DMS53 treated with DMSO at 0.1 percent for 48 hours (cell line): ENCODE measurements around the gene BTN2A1.

ENCODE experiments used
- DNase-seq: peaks from one replicate; lab custom pipeline; 2025; ENCODE audit not compliant: unreplicated experiment; lab: John Stamatoyannopoulos, UW

Gene BTN2A1

DNA sequence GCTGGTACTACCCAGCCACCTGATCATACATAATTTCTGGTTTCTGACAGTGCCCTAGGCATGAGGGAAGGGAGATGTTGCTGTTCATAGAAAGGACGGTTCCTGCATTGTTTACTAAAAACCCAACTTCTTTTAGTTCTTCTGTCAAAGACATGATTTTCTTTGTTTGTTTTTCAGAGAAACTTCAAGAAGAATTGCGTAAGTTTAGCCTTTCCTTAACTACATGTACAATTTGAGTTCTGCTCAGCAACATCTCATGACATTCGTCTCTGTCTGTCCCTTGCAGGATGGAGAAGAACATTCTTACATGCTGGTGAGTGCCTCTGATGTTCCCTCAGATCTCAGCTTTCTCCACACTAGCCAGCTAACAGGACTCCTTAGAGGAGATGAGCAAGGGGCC is 8.0 kb downstream of the BTN2A1 start:
- no peak for DNase-seq

- no peak for DNase-seq
These were observed 11.1 kb downstream of the BTN2A1 start for GRCh38 chr6:26468829-26469228.

DNA sequence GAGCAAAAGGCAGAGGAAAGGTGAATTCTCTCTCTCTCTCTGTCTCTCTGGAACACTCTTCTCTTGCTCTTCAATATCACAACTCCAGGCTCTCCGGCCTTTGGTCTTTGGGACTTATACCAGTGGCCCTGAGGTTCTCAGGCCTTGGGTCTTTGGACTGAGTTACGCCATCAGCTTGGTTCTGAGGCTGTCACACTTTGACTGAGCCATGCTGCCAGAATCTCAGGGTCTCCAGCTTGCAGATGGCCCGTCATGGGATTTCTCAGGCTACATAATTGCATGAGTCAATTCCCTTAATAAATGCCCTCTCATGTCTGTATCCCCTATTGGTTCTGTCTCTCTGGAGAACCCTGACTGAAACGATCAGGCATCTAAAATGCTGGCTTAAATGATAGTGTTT is 12.9 kb downstream of the BTN2A1 start:
- no peak for DNase-seq

- no peak for DNase-seq
These were observed 14.2 kb downstream of the BTN2A1 start for GRCh38 chr6:26471970-26472369.

GRCh38 chr6:26472549-26473290 is 15.0 kb downstream of the BTN2A1 start:
- DNase-seq: no peak

- no peak for DNase-seq
These were observed 15.6 kb downstream of the BTN2A1 start for GRCh38 chr6:26473429-26473757.

GRCh38 chr6:26473758-26474438 is 16.1 kb downstream of the BTN2A1 start:
- peak; percentile 96 for DNase-seq

DNA sequence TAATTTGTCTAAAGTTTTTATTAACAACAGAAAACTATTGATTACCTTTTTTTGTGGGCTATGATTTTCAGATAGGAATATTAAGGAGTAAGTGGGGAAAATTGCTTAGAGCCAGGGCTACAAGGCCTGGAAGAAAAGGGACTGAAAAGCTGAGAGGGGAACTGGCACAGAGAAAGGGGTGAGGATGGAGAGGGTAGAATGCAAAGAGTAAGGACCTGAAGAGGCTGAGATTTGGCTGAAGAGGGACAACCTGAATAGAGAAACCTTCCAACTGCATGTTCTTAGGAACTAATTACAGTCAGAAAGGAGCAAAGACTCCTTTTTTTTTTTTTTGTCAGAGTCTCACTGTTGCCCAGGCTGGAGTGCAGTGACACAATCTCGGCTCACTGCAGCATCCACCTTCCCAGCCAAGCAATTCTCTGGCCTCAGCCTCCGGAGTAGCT is 16.7 kb downstream of the BTN2A1 start:
- DNase-seq: no peak

DNA sequence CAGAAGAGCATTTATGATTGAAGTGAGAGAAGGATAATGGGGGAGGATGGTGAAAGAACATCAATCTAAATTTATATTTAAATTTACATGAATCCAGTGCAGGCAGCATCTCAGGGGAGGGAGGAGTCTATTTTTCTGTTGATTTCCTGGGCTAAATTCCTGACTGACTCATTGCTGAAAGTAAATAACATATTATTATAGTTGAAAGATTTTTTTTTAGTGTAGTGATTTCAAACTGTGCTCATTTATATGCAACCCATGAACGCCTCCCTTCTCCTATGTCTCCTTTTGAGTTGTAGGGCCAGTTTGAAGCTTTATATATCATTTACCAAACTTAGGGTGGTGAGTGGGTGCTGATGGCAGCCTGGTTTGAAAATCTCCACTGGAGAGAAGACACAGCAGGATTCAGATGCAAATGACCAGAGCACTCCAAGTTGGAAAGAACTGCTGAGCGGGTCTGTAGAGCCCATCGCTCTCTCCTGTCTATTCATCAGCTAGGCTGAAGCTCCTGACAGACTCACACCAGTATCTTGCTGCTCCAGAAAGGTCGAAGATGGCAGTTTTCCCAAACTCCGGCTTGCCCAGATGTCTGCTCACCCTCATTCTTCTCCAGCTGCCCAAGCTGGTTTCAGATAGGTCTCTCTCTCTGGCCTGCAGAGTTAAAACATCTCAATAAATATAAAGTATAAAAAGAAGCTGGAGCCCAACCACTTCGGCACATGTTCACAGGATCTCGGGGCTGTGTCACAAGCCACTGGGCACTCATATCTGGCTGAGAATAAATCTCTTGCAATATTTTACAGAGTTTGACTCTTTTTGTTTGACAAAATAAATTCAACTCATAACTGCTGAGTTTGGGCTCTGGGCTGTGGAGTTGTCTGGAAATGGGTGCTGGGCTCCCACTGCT is 18.3 kb downstream of the BTN2A1 start:
- peak; percentile 9 for DNase-seq

DNA sequence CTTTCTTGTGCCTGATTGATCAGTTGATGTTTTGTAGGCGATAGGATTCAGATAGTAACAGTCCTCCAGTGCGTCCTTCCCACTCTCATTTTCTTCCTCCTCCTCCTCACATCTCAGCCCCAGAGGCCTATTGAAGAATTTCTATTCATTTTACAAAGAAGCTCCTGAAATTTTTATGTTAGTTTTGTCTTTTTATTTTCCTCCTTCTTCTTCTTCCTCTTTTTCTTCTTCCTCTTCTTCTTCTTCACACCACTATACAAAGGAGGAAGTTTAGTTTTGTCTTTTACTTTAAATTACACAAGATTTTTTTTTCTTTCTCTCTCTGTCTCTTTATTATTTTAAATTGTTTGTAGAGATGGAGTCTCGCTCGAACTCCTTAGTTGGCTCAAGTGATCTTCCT is 19.1 kb downstream of the BTN2A1 start:
- no peak for DNase-seq

- DNase-seq: no peak
These were observed 19.7 kb downstream of the BTN2A1 start for GRCh38 chr6:26477426-26477825.

DNA sequence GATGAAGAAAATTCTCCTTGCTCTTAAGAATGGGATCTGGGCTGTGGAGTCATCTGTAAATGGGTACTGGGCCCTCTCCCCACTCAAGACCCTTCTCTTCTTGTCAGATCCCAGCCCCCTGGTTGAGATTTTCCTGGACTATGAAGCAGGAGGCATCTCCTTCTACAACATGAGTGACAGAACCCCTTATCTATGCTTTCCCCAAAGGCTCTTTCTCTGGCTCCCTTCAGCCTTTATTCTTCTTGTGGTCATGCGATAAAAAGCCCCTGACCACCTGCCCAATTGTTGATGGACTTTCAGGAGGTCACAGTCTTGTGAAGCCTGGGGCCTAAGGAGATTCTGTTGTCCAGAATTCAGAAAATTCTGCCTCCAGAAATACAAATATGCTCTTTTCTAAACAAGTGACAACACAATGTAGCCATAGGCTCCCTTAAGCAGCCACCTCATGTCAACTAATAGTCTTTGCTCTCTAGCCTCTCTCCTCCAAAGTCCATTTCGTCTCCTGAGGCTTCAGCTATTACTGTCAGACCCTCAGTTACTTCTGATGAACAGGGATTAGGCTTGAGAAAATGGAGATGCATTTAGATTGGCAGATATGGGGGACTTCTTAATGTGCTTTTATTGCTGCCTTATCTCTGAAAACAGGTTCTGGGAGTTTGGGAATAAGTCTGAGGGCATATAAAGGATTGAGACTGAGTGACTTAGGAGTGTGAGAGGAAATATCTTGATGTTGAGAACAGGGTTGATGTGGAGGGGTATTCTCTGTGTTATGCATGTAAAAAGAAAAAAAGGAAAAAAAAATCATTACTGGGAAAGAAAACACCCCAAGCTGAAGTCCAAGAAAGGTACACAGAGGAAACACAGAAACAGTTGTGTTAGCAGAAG is 20.6 kb downstream of the BTN2A1 start:
- no peak for DNase-seq

DNA sequence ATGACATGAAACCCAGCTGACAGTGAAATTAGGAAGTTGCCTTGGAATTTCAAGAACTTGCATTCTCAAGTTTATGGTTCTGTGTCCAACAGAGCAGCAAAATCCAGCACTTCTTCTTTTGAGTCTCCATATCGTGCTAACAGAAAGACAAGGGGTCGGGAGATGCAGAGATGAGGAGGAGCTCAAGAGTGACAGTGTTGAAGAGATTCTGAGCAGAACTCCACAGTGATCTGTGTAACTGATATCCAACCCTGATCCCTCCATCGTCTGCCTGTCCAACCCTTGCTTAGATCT is 21.2 kb downstream of the BTN2A1 start:
- DNase-seq: no peak

GRCh38 chr6:26482338-26482737 is 24.6 kb downstream of the BTN2A1 start:
- no peak for DNase-seq

DNA sequence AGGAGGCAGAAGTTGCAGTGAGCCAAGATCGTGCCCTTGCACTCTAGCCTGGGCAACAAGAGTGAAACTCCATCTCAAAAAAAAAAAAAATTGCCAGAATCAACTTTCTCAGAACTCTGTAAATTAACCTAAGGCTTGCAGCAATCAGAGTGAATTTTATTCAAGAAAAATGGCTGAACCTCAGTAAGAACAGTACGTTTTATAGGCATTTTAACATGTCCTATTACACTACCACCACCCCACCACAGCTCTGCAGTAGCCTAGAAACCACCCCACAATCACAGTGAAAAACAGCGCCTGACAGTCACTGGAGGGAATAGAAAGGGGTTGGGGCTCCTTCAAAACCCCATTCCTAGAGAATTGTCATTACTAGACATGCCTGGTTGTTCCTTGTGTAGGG is 26.0 kb downstream of the BTN2A1 start:
- DNase-seq: no peak

DNA sequence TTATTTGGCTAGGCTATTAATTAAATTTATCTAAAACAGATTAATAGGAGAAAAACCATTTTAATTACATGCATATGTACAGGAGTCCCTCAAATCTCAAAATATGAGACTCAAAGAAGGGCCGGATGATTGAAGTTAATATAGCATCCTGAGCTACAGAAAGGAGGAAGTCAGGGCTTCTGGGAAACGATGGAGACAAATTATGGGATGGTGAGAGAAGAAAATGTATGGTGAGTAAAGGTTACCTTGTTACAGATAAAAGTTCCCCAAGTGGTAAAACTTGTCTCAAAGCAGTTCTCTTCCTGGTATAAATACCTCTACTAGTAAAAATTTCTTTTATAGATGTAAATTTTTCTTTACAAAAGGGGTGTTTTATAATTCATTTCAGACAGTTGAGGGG is 26.4 kb downstream of the BTN2A1 start:
- no peak for DNase-seq

- DNase-seq: no peak
These were observed 27.5 kb downstream of the BTN2A1 start for GRCh38 chr6:26485112-26485780.

DNA sequence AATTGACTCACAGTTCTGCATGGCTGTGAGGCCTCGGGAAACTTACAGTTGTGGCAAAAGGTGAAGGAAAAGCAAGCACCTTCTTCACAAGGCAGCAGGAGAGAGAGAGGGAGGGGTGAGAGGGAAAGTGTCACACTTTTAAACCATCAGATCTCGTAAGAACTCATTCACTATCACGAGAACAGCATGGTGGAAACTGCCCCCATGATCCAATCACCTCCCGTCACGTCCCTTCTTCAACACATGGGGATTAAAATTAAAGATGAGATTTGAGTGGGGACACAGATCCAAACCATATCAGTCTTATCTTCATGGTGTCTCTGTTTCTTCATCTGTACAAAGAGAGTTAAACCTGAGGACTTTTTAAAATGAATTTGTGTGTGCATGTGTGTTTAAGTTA is 28.6 kb downstream of the BTN2A1 start:
- DNase-seq: no peak

- no peak for DNase-seq
These were observed 29.7 kb downstream of the BTN2A1 start for GRCh38 chr6:26487466-26487865.
